IPS-18c (cell line): Measurements from ENCODE around the gene RAP1GDS1.

Experiments used
- H3K4me3 ChIP-seq: 2 replicates; pipeline ENCODE4 v1.7.0; 2013; ENCODE audit warnings: low read depth, mild to moderate bottlenecking, low read length, moderate library complexity; ENCODE audit not compliant: insufficient read depth
- H3K9me3 ChIP-seq: one replicate; pipeline ENCODE4 v1.6.1; 2013; ENCODE audit warnings: mild to moderate bottlenecking, low read length, moderate library complexity; ENCODE audit not compliant: control insufficient read depth, insufficient read depth

RAP1GDS1 gene

DNA sequence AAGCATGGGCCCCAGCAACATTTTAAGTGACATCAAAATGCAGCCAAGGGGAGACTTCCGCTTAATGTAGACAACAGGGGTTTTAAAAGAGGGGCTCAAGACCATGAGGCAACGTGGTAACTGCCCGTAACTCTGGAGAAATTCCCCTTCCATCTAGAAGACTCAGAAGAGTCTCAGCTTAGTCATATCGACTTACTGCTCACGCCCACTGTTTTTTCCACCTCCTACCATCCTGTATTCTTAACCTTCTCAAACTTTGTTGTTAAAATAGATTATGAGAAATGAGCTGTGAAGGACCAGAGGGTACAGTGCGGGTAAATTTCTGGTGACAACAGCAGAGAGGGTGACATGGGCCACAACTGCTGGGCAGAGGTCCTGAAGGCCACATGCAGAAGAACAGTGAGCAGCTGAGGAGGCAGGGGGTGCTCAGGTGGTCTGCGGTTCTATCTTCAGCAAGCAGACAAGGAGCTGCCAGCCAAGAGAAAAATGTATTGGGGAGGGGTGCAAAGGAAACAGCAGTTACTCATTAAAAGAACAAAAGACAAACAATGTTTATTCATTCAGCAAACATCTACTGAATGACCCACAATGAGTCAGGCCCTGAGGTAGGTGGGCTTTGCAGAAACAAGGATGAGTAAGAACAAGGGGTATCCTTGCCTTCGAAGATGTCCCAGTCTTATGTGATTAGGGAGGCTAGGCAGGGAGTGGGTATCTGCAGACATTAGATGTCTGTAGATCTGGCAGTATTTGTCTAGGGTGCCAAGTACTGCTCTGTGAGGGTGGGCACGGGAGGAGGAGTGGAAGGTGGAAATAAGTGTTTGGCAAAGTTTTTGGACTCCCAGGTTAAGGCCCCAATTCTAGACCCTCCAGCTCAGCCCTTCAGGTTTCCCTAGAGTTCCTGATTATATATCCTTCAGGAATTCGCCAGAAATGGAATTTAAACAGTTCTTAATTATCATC is 221.9 kb downstream of the RAP1GDS1 start:
- Histone ChIP-seq H3K9me3 (no peaks in the 10 kb centered on the region), H3K4me3 (no peak overlapping the region; the same call in 1 of the 2 replicates)

DNA sequence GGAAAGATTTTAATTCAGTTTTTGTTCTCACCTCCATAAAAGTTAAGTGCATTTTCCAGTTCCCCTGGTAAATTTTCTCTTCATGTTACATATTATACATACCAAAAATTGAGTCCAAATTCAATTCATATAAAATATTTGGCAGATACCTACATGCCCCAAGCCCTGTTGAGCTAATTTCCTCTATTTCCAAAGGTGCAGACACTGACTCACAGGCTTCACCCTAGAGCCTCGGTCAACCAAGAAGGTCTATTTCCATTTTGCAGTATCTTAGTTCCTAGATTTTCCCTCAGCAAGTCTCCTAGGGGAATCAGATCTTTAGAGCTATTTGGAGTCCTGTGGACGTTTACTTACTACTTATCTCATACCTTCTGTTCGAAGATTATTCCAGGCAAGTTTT is 222.8 kb downstream of the RAP1GDS1 start:
- H3K4me3 ChIP-seq = no peak overlapping the region
- H3K9me3 ChIP-seq = no peaks in the 10 kb centered on the region

DNA sequence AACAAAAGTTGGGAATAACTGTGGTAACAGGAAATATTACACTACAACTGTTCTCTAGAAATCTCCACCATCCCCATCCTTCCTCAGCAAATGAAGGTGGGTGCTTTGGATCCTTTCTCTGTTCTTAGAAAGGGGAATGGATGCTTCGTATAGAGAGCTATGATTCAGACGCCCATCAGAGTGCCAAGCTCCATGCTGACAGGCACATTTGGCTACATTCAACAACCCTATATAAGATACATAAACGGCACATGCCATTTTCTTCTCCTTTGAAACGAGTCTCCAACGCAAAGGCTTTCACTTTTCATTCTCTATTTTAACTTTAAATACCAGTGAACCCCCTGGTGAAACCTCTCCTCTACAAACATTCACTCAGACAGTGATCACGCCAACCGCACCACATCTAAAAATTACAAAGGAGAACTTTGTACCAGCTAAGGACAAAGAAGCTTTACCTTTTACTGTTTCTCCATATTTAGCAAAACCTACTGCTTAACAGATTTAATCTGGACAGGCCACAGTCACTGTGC is 224.7 kb downstream of the RAP1GDS1 start:
- H3K9me3 ChIP-seq = no peaks in the 10 kb centered on the region
- no peak overlapping the region for H3K4me3 ChIP-seq

DNA sequence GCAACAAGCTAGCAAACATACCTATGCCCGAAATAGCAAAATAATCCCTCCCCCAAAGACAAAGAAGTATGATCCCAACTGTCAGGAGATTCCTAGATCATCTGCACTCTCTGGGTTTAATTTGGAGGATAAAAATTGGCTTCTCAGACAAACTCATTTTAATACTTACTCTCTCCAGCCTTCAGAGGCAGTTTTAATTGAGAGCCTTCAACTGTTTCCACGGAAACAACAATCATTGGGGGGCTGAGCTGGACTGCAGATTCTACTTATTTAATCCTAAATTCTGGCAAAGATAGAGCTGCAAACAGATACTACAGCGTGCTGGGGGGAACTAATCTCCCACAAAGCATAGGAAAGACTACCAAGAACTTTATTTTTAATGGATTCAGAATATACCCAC is 229.1 kb downstream of the RAP1GDS1 start:
- Histone ChIP-seq H3K4me3 (no peak overlapping the region), H3K9me3 (no peaks in the 10 kb centered on the region)

DNA sequence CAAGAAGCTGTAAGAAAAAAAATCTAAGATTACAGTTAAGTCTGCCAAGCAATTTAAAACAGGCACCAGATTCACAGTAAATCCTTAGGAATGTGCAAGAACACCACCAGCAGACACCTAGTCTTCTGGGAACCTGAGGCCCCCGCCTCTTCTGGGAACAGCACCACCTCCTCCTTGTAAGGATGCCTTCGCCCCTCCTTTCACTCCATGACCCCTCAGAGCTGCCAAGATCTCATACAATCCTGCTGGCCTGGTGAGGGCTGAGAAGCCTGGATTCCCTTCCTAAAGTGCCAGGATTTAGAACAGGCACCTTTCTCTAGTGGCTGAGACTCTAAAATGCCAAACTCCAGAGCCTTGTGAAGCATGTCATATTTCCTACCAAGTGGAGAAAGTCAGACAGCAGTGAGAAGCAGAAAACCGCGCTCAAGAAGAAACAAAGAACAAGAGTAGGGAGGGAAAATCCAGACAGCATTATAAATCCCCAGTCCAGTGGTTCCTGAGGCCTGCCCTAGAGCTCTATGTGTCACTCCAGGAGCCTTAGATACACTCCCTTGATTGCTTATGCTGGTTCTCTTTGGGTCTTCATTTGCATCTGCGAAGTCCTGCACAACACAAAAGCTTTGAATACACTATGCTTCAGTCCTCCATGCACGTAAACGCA is 230.8 kb downstream of the RAP1GDS1 start:
- H3K4me3 ChIP-seq = no peak overlapping the region
- no peaks in the 10 kb centered on the region for H3K9me3 ChIP-seq

DNA sequence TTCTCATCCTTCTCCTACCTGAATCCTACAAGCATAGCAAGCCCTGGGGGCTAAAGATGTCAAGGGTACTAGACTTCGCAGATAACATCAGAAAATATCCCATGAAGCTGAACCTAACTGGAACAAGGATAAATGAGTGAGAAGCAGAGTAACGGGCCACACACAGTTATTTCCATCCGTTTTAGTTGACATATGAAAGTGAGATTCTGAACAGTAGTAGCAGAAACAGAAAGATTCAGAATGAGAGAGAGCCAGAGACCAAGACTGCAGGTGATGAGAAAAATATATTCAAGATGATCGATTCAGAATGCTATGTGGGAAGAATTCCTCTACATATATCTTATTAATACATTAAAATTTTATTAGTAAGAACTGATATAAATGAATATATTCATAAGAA is 232.1 kb downstream of the RAP1GDS1 start:
- Histone ChIP-seq H3K9me3 (no peaks in the 10 kb centered on the region), H3K4me3 (no peak overlapping the region)
